Left lung (tissue), 10 donors: ENCODE results near the gene JADE2. TPM values are rescaled to one million over a fixed set of nuclear protein-coding genes. Genes with fewer than 3 reads are reported as not detected.

Experiments
- ATAC-seq: fragments of 200-7000 bp; cut with Tn5 transposase; one replicate; pipeline ENCODE4 v1.9.1; 2020; ENCODE audit warnings: moderate library complexity
- DNase-seq, 4 donors: peaks; one replicate each; pipeline ENCODE4 v3.0.0-alpha.2; 2013 to 2020
- H3K27ac ChIP-seq, 2 donors: fragments of 200-600 bp; sonication (generic) in 1 of 2; one replicate each; pipeline versions ENCODE4 v1.5.0 to v1.8.0; 2020 to 2021
- H3K27me3 ChIP-seq, 2 donors: fragments of 200-600 bp; sonication (generic) in 1 of 2; one replicate each; pipeline versions ENCODE4 v1.5.0 to v1.8.0; 2020 to 2021
- H3K36me3 ChIP-seq, 2 donors: fragments of 200-600 bp; sonication (generic) in 1 of 2; one replicate each; pipeline versions ENCODE4 v1.5.0 to v1.8.0; 2020 to 2021
- H3K4me1 ChIP-seq, 2 donors: fragments of 200-600 bp; one replicate each; pipeline ENCODE4 v1.8.0; 2021
- H3K4me3 ChIP-seq, 2 donors: fragments of 200-600 bp; sonication (generic) in 1 of 2; one replicate each; pipeline versions ENCODE4 v1.5.0 to v1.8.0; 2020 to 2021; ENCODE audit warnings: mild to moderate bottlenecking in 1 of 2
- H3K9me3 ChIP-seq, 2 donors: fragments of 200-600 bp; sonication (generic) in 1 of 2; one replicate each; pipeline versions ENCODE4 v1.5.0 to v1.8.0; 2020 to 2021
- intact Hi-C, 2 donors: fragments of 100-400 bp; cut with DNase I; formaldehyde crosslinking; loops; one replicate each; pipeline versions ENCODE4 v1.11.2 to v1.14.2; 2022
- polyA plus RNA-seq, 6 donors: library from polyadenylated mRNA; unstranded; fragments of 120-200 nt; gene quantifications; one replicate each; pipeline ENCODE4 v1.2.1, GENCODE V29; 2013; ENCODE audit not compliant: insufficient read length in 6 of 6
- total RNA-seq, 2 donors: library from RNA; stranded (reverse); fragmentation: NEBNext Ultra II Directional; extraction: Animal tissue kit (Norgen Biotek cat#: 25700); gene quantifications; one replicate each; pipeline ENCODE4 v1.2.1, GENCODE V29; 2021
- TF ChIP-seq, protein P1 (sequence below), 2 donors: fragments of 200-600 bp; sonication (generic) in 1 of 2; IDR thresholded peaks; one replicate each; pipeline versions ENCODE4 v1.5.0 to v1.8.0; 2021; ENCODE audit warnings: antibody characterized with exemption in 2 of 2
- donor health status: DM: no; HTN: yes; CAD: no.
- donor health status: DM: no; HTN: no; CAD: no.

The JADE2 gene
- total and polyA plus RNA-seq, 8 donors, result 13.5 to 51.1 (median 17.3) TPM

DNA sequence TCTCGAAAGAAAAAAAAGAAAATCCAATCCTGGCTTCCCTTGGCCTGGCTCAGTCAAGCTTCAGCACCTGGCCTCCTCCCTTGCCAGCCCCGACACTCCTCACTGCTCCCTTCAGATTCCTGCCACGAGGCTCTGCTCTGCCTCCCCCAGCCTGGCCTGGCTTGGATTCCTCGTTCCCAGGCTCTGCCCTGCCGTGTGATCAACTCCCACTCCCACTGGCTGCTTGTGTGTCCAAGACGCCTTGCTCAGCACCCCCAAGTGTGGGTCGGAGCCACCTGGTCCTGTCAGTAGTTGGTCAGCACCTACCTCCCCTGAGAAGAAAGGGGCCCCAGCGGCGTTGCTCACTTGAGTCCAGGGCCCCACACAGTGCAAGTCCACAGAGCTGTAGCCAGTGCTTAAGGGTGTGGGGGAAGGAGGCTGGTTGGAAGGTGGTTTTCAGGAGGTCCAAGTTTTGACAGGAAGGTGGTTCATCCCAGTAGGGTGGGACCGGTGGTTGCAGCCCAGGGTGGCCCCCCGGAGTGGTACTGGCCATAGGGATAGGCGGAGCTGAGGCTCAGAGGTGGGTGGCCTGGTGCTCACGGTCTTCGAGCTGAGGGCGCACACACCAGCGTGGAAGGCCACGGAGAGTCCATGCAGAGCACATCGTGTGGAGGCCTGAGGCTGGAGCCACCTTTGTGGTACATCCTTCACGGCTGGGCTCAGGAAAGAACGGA, 46.4 kb downstream of the JADE2 start:
- Histone ChIP-seq H3K27ac (no peak overlapping the region), H3K9me3 (no peaks in the 10 kb centered on the region), H3K4me1 (peaks cover 12 to 43% of the 10 kb centered on the region in 2 donors), H3K4me3 (no peak overlapping the region), H3K27me3 (no peaks in the 10 kb centered on the region), H3K36me3 (peaks cover 0 to 91% of the 10 kb centered on the region in 2 donors)
- intact Hi-C loops, result no loop called here
- ATAC-seq (no peak), DNase-seq (no peak)
- TF ChIP-seq, protein P1, sequence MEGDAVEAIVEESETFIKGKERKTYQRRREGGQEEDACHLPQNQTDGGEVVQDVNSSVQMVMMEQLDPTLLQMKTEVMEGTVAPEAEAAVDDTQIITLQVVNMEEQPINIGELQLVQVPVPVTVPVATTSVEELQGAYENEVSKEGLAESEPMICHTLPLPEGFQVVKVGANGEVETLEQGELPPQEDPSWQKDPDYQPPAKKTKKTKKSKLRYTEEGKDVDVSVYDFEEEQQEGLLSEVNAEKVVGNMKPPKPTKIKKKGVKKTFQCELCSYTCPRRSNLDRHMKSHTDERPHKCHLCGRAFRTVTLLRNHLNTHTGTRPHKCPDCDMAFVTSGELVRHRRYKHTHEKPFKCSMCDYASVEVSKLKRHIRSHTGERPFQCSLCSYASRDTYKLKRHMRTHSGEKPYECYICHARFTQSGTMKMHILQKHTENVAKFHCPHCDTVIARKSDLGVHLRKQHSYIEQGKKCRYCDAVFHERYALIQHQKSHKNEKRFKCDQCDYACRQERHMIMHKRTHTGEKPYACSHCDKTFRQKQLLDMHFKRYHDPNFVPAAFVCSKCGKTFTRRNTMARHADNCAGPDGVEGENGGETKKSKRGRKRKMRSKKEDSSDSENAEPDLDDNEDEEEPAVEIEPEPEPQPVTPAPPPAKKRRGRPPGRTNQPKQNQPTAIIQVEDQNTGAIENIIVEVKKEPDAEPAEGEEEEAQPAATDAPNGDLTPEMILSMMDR (IDR thresholded peaks at IDR 0.05), result no peak

DNA sequence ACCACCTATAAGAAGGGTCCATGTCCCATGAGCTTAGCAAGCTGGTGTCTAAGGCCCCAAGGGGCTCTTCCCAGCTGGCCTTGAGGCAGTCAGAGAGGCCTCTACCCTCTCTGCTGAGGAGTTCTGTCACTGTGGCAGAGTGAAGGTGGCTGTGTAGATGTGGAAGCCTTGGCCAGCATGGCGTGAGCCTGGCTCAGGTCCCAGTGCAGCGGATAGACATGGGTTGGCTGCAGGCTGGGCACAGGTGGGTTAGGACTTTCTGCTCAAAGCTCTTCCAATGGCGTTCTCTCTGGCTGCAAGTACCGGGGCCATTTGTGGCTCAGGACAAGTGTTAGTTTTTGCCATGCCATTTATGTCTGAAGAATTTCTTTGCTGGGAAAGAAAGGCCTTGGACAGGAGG, 47.3 kb downstream of the JADE2 start:
- DNase-seq (no peak), ATAC-seq (no peak)
- Histone ChIP-seq H3K36me3 (peaks cover 0 to 89% of the 10 kb centered on the region in 2 donors), H3K4me1 (peaks cover 12 to 43% of the 10 kb centered on the region in 2 donors), H3K27me3 (no peaks in the 10 kb centered on the region), H3K27ac (no peak overlapping the region), H3K9me3 (no peaks in the 10 kb centered on the region), H3K4me3 (no peak overlapping the region)
- TF ChIP-seq, protein P1 (IDR thresholded peaks at IDR 0.05), result no peak
- intact Hi-C loops, result no loop called here

DNA sequence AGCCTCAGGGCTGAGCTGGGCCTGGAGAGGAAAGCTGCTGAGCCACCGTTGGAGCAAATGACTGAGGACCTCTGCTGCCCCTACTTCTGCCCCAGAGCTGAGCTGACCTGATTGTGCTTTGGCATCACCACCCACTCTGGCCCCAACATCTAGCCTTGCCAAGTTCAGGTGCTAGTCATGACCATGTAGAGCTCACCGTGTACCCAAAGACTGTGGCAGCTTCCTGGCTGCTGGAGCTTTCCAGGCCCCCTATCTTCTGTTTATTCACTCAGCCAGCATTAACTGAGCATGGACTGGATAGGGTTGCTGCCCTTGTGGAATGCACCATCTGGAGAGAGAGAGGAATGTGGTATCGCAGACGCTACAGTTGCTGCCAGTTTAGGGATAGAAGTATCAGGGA, 49.1 kb downstream of the JADE2 start:
- H3K36me3 ChIP-seq, result peaks cover 0 to 96% of the 10 kb centered on the region in 2 donors
- ATAC-seq (no peak), DNase-seq (no peak)
- no peaks in the 10 kb centered on the region for H3K27me3 ChIP-seq
- H3K27ac ChIP-seq, result no peak overlapping the region
- peaks cover 0 to 27% of the 10 kb centered on the region in 2 donors for H3K4me1 ChIP-seq
- no peak overlapping the region for H3K4me3 ChIP-seq
- TF ChIP-seq, protein P1 (IDR thresholded peaks at IDR 0.05), result no peak
- H3K9me3 ChIP-seq, result no peaks in the 10 kb centered on the region
- intact Hi-C loops, result no loop called here

DNA sequence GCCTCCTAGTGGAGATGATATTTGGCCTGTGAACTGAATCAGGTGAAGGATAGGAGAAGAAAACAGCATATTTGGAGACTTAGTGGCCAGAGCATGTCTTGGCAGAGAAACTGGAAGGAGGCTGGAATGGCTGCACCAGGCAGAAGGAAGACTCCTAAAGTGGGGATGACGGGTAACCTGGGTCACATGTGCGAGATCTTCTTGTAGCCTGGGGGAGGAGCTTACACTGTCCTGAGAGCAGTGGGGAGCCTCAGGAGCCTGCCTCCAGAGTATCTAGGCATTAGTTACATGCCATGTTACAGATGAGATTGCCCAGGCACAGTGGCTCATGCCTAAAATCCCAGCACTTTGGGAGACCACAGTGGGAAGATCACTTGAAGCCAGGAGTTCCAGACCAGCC, 49.8 kb downstream of the JADE2 start:
- ATAC-seq, result no peak
- Histone ChIP-seq H3K27ac (no peak overlapping the region), H3K36me3 (peaks cover 0 to 93% of the 10 kb centered on the region in 2 donors), H3K9me3 (no peaks in the 10 kb centered on the region), H3K4me1 (peaks cover 0 to 27% of the 10 kb centered on the region in 2 donors), H3K27me3 (no peaks in the 10 kb centered on the region), H3K4me3 (no peak overlapping the region)
- TF ChIP-seq, protein P1 (IDR thresholded peaks at IDR 0.05), result no peak
- intact Hi-C loops, result no loop called here
- no peak for DNase-seq

DNA sequence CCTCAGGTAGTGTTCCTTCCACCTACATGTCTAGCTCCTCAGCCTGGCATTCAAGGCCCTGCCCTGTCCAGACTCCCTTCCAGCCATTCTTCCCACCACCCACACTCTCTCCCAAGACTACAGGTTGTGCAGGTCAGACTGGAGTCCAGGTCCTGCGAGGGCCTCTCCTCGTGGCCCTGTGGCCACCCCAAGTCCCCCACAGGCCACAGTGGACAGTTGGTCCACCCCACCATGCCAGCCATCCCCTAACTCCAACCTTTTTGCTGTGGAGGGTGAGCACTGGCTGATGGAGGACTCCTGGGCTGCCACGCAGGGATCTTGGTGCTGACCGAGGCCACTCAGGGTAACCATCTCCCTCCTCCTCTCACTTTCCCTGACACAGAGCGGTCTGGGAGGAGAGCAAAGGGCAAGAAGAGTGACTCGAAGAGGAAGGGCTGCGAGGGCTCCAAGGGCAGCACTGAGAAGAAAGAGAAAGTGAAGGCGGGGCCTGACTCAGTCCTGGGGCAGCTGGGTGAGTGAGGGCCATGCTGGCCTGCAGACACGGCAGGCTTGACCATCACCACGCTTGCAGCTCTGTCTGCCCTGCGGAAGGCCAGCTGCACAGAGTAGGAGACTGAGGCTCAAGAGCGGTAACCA, 51.0 kb downstream of the JADE2 start:
- TF ChIP-seq, protein P1 (IDR thresholded peaks at IDR 0.05), result no peak
- Histone ChIP-seq H3K36me3 (peaks cover 0 to 82% of the 10 kb centered on the region in 2 donors), H3K4me3 (no peak overlapping the region), H3K9me3 (no peaks in the 10 kb centered on the region), H3K4me1 (peaks cover 0 to 36% of the 10 kb centered on the region in 2 donors), H3K27me3 (no peaks in the 10 kb centered on the region), H3K27ac (peak overlapping the region in 1 of 2 donors; percentile 45)
- intact Hi-C loops, result no loop called here
- ATAC-seq, result no peak
- DNase-seq, result no peak
